Occipital lobe (tissue), 2 donors: Measurements from ENCODE around the gene PRXL2C. TPM values are rescaled to one million over a fixed set of nuclear protein-coding genes. Genes with fewer than 3 reads are reported as not detected.

Experiments used
- DNase-seq: peaks from one replicate; lab custom pipeline; 2025; lab: John Stamatoyannopoulos, UW
- total RNA-seq: library from RNA; depleted of rRNA; stranded (reverse); fragments of >200 nt; gene quantifications from one replicate; pipeline ENCODE4 v1.2.3, GENCODE V29; 2014

Gene PRXL2C
- total RNA-seq, 1 donor from 2014 or later: 5.1 TPM

DNA sequence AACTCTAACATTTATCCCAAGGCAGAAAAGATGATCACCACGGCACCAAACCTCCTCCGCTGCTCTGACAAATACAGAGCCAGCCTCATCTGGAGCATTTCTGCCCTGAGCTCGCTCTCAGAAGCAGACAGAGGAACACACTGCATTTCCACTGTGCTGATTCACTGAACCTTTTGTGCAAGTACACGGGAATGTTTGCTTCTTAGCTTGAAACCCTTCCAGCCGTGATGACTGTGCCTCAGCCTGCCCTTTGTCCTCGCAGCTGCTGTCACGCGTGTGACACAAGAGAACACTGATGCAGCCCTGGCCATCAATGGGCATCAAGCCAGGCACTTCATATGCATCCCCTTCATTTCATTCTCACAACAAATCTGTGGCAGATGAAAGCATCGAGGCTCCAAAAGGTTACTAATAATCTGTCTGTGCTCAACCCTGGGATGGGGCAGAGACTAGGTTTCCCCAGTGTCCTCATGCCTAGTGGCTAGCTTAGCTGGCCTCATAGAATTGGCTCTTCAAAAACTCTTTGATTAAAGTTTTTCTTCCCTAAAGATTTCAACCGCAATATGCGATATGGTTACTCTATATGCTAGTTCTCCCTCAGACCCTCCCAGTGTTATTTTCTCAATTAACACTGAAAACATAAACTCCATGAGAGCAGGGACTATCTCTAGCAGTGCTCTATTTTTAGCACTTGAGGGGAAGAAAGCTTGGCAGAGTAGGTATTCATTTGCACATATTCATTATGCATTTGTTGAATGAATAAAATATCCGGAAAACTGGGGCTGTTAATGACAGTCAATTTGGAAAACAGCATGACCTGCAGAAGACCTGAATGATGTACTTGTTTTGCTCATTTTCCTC is 42.8 kb downstream of the PRXL2C start:
- peak; percentile 92 for DNase-seq

DNA sequence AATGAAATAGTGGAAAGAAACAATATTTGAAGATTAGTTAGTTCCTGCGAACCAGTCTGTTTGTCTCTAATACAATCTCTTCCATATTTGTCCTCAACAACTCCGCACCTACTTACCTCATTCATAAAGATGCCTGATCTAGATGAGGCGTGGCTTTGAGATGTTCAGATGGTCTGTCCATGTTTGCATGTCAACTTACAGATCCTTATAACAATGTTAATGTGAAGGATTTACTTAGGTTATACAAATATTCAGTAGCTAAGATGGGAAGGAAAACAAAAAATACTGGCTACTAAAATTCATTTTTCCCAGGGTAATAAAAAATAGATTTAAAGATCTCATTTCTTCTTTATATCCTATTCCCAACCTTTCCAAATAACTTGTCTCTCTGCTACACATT is 43.8 kb downstream of the PRXL2C start:
- no peak for DNase-seq

DNA sequence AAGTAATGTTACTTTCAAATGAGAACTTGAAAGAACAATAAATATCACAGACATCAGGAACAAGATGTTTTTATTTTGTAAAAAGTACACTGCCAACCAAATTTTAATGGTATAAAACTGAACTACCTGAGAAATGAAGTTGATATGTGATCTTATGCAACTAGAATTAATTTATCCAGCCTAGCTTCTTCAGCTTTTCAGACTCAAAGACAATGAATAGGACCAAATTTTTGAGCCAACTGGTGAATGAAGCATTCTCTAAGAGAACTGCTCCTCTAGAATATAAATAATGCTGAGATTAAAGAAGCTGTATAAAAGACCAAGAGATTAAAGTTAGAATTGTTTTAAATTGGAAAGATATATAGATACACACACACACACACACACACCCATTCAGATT is 45.4 kb downstream of the PRXL2C start:
- DNase-seq: no peak

DNA sequence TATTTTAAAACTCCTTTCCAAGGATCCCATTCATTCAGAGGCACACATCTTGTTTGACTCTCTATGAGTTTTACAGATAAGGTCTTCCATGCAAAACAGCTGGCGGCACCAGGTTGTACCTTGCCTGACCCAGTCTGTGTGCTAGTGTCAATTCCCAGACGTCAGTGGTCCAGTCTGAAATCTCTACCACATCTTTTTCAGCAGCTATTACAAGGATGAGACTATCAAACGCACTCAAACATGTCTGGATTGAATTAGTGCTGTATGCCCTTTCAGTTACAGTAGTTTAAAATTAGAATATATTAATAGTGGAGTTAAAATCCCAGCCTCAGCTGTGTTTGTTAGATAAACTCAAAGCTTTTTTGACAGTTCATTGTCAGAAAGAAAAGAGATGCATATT is 47.1 kb downstream of the PRXL2C start:
- DNase-seq: no peak

DNA sequence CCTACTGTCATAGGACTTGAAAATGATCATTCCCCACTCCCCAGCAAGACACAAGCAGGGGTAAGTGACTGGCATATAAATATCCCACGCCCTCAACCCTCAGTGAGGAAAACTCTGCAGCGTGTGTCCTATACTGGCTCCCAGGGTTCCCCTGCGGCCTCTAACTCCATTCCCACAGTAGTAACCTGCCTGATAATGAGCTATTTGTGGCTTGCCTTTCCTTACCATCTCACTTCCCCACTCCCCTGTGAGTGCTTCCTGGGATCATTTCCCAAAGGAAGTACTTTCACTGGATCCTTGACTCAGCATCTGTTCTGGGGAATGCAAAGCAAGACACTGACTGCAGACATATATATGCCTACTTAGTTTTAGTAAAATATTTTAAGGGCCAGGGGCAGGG is 49.8 kb downstream of the PRXL2C start:
- DNase-seq: no peak

DNA sequence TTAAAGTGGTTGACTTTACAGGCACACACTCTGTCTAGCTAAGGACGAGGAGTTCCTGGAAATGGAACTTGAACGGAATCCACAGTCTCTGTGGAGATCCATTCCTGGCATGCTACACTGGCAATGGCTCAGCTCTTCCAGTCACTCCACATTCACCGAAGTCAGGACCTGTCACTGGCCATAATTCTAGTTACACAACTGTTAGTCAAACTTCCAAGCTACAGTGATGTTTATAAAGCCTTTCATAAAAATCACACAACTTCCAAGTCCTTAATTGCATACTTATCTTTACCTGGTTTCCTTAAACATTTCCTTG is 51.2 kb downstream of the PRXL2C start:
- no peak for DNase-seq

DNA sequence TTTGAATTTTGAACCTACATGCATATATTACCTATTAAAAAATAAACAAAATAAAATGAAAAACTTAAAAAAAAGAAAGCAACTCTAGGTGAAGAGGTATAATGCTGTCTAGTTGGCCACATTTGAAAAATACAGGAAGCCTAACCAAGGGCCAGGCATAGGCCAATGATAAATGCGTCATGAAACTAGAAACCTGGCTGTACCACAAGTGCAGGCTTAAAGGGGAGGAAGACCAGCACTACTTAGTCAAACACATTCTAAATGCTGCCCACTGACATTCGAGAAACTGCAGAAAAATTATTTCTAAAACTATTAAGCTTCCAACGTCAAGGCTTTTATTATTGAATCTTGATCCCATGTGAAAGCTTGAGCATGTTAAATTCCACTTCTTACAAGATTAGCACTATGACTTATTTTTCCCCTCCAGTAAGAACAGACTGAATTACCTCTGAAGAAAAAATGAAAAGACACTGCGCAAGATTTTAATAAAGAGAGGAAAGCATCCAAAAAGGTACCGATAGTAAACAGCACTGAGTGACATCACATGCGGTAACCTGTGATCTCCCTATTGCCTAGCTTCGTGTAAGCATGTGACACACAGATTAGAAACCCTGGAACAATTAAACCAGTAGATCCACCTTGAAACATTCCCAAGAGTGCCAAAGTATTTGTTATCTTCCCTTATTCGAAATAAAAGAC is 51.7 kb downstream of the PRXL2C start:
- DNase-seq: no peak

DNA sequence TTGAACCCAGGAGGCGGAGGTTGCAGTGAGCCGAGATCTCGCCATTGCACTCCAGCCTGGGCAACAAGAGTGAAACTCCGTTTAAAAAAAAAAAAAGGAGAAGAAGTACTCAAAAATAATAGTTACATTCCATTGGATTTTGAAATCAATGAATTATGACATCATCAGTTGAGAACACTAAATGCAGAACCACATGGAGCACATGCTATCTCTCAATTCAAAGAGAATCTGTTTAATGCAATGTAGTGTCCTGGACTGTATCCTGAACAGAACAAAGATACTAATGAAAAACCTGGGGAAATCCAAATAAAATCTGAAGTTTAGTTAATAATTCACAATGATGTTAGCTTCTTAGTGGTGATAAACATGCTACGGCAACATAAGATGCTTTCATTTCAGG is 55.8 kb downstream of the PRXL2C start:
- DNase-seq: no peak

DNA sequence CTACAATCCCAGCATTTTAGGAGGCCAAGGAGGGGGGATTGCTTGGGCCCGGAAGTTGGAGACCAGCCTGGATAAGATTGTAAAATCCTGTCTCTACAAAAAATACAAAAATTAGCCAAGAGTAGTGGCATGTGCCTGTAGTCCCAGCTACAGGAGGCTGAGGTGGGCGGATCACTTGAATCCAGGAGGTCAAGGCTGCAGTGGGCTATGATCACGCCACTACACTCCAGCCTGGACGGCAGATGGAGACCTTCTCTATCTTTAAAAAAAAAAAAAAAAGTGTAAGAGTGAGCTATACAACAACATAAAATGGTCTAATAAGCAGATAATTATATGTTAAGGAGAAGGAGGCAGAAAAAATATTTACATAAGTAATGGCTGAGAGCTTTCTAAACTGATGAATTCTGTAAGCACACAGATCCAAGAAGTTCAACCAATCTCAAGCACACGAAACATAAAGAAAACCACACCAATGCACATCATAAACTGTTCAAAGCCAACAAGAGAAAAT is 58.5 kb downstream of the PRXL2C start:
- DNase-seq: no peak

Other genes starting within 250 kb of the PRXL2C start
- 3.3 TPM for gene ZNF367, start 236.9 kb downstream of the PRXL2C start, total RNA-seq
- 10.5 TPM for gene HABP4, start 205.1 kb downstream of the PRXL2C start, total RNA-seq
- 25.3 TPM for gene CDC14B, start 35.5 kb downstream of the PRXL2C start, total RNA-seq
- gene ZNF510, start 122.8 kb upstream of the PRXL2C start, total RNA-seq: 61.8 TPM
- gene ZNF782, start 199.2 kb upstream of the PRXL2C start, total RNA-seq: 41.2 TPM